Hepatocyte (in vitro differentiated cells): ENCODE data around the gene PKIB. TPM values are rescaled to one million over a fixed set of nuclear protein-coding genes. Genes with fewer than 3 reads are reported as not detected.

Experiments
- DNase-seq: peaks from one replicate; pipeline ENCODE4 v3.0.0-alpha.2; 2016; ENCODE audit warnings: low spot score
- H2AFZ ChIP-seq: fragments of 200-600 bp; sonication (generic); 2 replicates; pipeline ENCODE4 v1.6.0; 2016; ENCODE audit warnings: antibody characterized with exemption, mild to moderate bottlenecking
- H3K27ac ChIP-seq: fragments of 200-600 bp; sonication (generic); 2 replicates; pipeline ENCODE4 v1.5.1; 2016; ENCODE audit warnings: mild to moderate bottlenecking
- H3K27me3 ChIP-seq: fragments of 200-600 bp; sonication (generic); 2 replicates; pipeline ENCODE4 v1.6.1; 2016
- H3K36me3 ChIP-seq: fragments of 200-600 bp; sonication (generic); replicated peaks from 2 replicates; pipeline ENCODE4 v1.5.1; 2016; ENCODE audit warnings: low read depth; ENCODE audit not compliant: insufficient read depth
- H3K4me1 ChIP-seq: fragments of 200-600 bp; sonication (generic); 2 replicates; pipeline ENCODE4 v1.5.1; 2016; ENCODE audit warnings: mild to moderate bottlenecking, moderate library complexity; ENCODE audit not compliant: insufficient read depth
- H3K4me2 ChIP-seq: fragments of 200-600 bp; sonication (generic); 2 replicates; pipeline ENCODE4 v1.6.0; 2016
- H3K4me3 ChIP-seq: fragments of 200-600 bp; sonication (generic); 2 replicates; pipeline ENCODE4 v1.5.1; 2016; ENCODE audit warnings: mild to moderate bottlenecking
- H3K79me2 ChIP-seq: fragments of 200-600 bp; sonication (generic); 2 replicates; pipeline ENCODE4 v1.6.0; 2017; ENCODE audit warnings: mild to moderate bottlenecking
- H3K9me2 ChIP-seq: fragments of 200-600 bp; sonication (generic); replicated peaks from 2 replicates; pipeline ENCODE4 v1.6.0; 2017; ENCODE audit warnings: mild to moderate bottlenecking; ENCODE audit not compliant: insufficient read depth
- H3K9me3 ChIP-seq: fragments of 200-600 bp; sonication (generic); 2 replicates; pipeline ENCODE4 v1.5.1; 2016; ENCODE audit warnings: low read depth, mild to moderate bottlenecking
- H4K20me1 ChIP-seq: fragments of 200-600 bp; sonication (generic); 2 replicates; pipeline ENCODE4 v1.6.0; 2016; ENCODE audit warnings: mild to moderate bottlenecking; ENCODE audit not compliant: insufficient read depth, poor library complexity, severe bottlenecking
- CTCF ChIP-seq: fragments of 200-600 bp; sonication (generic); IDR thresholded peaks from 2 replicates; pipeline ENCODE4 v1.5.1; 2016; ENCODE audit warnings: antibody characterized with exemption, mild to moderate bottlenecking; ENCODE audit not compliant: poor library complexity
- EZH2 ChIP-seq: fragments of 200-600 bp; sonication (generic); IDR thresholded peaks from 2 replicates; pipeline ENCODE4 v1.6.1; 2016; ENCODE audit warnings: antibody characterized with exemption, mild to moderate bottlenecking, borderline replicate concordance
- EZH2phosphoT487 ChIP-seq: fragments of 200-600 bp; sonication (generic); IDR thresholded peaks from one replicate; pipeline ENCODE4 v1.6.1; 2018; ENCODE audit warnings: antibody characterized with exemption, mild to moderate bottlenecking, low read depth, moderate library complexity; ENCODE audit not compliant: unreplicated experiment, severe bottlenecking
- WGBS: methylation state at CpG from one replicate; pipeline ENCODE4 v1.1.6; 2016; ENCODE audit warnings: low lambda C conversion rate; ENCODE audit errors: missing lambda C conversion rate; 5-methylcytosine and 5-hydroxymethylcytosine counted together
- polyA plus RNA-seq: library from polyadenylated mRNA; unstranded; fragments of >200 nt; fragmentation: Nextera tagmentation; extraction: Ambion mirVana; gene quantifications from 2 replicates; pipeline ENCODE4 v1.2.1, GENCODE V29; 2016
- total RNA-seq: library from RNA; depleted of rRNA; stranded (reverse); fragments of >200 nt; gene quantifications from 2 replicates; pipeline ENCODE4 v1.2.3, GENCODE V29; 2014

Gene PKIB
- total and polyA plus RNA-seq, 2 experiments from 2014 or later, result 73.8 to 144 TPM

- H3K36me3 ChIP-seq, result no peaks in the 10 kb centered on the region
- H3K4me2 ChIP-seq, result no peak overlapping the region
These were observed 108.4 kb downstream of the PKIB start for GRCh38 chr6:122718616-122719015.

GRCh38 chr6:122719176-122719575 is 109.0 kb downstream of the PKIB start:
- no peak overlapping the region for H3K4me2 ChIP-seq
- H3K9me2 ChIP-seq, result no peaks in the 10 kb centered on the region
- H3K36me3 ChIP-seq, result no peaks in the 10 kb centered on the region
- no peak overlapping the region for H3K4me3 ChIP-seq
- no peaks in the 10 kb centered on the region for H4K20me1 ChIP-seq
- H3K27me3 ChIP-seq, result no peaks in the 10 kb centered on the region
- TF ChIP-seq CTCF (no peak), EZH2phosphoT487 (no peak), EZH2 (no peak)
- H3K4me1 ChIP-seq, result no peaks in the 10 kb centered on the region
- no peak for DNase-seq
- H3K9me3 ChIP-seq, result no peaks in the 10 kb centered on the region
- no peak overlapping the region for H3K27ac ChIP-seq
- no peaks in the 10 kb centered on the region for H3K79me2 ChIP-seq
- no peak overlapping the region for H2AFZ ChIP-seq

More at GRCh38 chr6:122718616-122719015, 108.4 kb downstream of the PKIB start:
- no peaks in the 10 kb centered on the region for H3K9me2 ChIP-seq
- no peak for DNase-seq
- no peaks in the 10 kb centered on the region for H4K20me1 ChIP-seq
- H3K27ac ChIP-seq, result no peak overlapping the region
- H3K4me3 ChIP-seq, result no peak overlapping the region
- H2AFZ ChIP-seq, result no peak overlapping the region
- H3K79me2 ChIP-seq, result no peaks in the 10 kb centered on the region
- 96% methylated on average over 4 of the region's 4 CpGs for WGBS
- H3K4me1 ChIP-seq, result no peaks in the 10 kb centered on the region
- no peaks in the 10 kb centered on the region for H3K9me3 ChIP-seq
- no peaks in the 10 kb centered on the region for H3K27me3 ChIP-seq
- TF ChIP-seq CTCF (no peak), EZH2 (no peak), EZH2phosphoT487 (no peak)

- no peak overlapping the region for H3K4me2 ChIP-seq
- H2AFZ ChIP-seq, result no peak overlapping the region
- no peaks in the 10 kb centered on the region for H3K9me2 ChIP-seq
- H3K27me3 ChIP-seq, result no peaks in the 10 kb centered on the region
- no peaks in the 10 kb centered on the region for H4K20me1 ChIP-seq
- no peaks in the 10 kb centered on the region for H3K36me3 ChIP-seq
- no peak overlapping the region for H3K4me3 ChIP-seq
- H3K79me2 ChIP-seq, result no peaks in the 10 kb centered on the region
- WGBS, result 90% methylated on average over 4 of the region's 4 CpGs
- H3K27ac ChIP-seq, result no peak overlapping the region
- no peak for TF ChIP-seq EZH2
- no peaks in the 10 kb centered on the region for H3K4me1 ChIP-seq
- H3K9me3 ChIP-seq, result no peaks in the 10 kb centered on the region
- no peak for DNase-seq
These were observed 112.5 kb downstream of the PKIB start for GRCh38 chr6:122722746-122723145.

GRCh38 chr6:122726649-122727048 is 116.4 kb downstream of the PKIB start:
- H3K4me3 ChIP-seq, result no peak overlapping the region
- WGBS, result 46% methylated on average over 2 of the region's 2 CpGs
- H3K27ac ChIP-seq, result no peak overlapping the region
- H3K4me2 ChIP-seq, result no peak overlapping the region
- H3K27me3 ChIP-seq, result no peaks in the 10 kb centered on the region
- H3K4me1 ChIP-seq, result no peaks in the 10 kb centered on the region
- no peaks in the 10 kb centered on the region for H3K9me2 ChIP-seq
- no peaks in the 10 kb centered on the region for H3K79me2 ChIP-seq
- no peaks in the 10 kb centered on the region for H3K9me3 ChIP-seq
- DNase-seq, result peak; percentile 29
- H4K20me1 ChIP-seq, result no peaks in the 10 kb centered on the region
- H3K36me3 ChIP-seq, result no peaks in the 10 kb centered on the region
- TF ChIP-seq CTCF, result peak; percentile 43
- TF ChIP-seq EZH2phosphoT487, result no peak
- no peak for TF ChIP-seq EZH2
- H2AFZ ChIP-seq, result no peak overlapping the region
